ENCODE data around the gene C5orf52. TPM values are rescaled to one million over a fixed set of nuclear protein-coding genes. Genes with fewer than 3 reads are reported as not detected.
"Not testable (repeated sequence)": the region's sequence is repeated elsewhere in the genome, so short reads cannot be mapped to it uniquely, and the experiment has no call there.

The C5orf52 gene
- total RNA-seq, 2 experiments from 2014 or later: not detected

GRCh38 chr5:157709346-157709745 is 38.0 kb downstream of the C5orf52 start:
- ChIA-PET CTCF (no interaction called here), POLR2A (no interaction called here)
- peaks cover 17% of the 10 kb centered on the region for H3K27me3 Mint-ChIP-seq (ENCODE audit: low read depth)
- ATAC-seq (no peak), DNase-seq (no peak)
- no peak overlapping the region for H3K27ac Mint-ChIP-seq
- no peaks in the 10 kb centered on the region for H3K9me3 Mint-ChIP-seq (ENCODE audit: insufficient read depth)
- H3K4me3 Mint-ChIP-seq: no peak overlapping the region
- no peaks in the 10 kb centered on the region for H3K4me1 Mint-ChIP-seq (ENCODE audit: low read depth)
- H3K36me3 Mint-ChIP-seq (ENCODE audit: low read depth): no peaks in the 10 kb centered on the region

GRCh38 chr5:157710431-157710830 is 39.1 kb downstream of the C5orf52 start:
- Mint-ChIP-seq H3K9me3 (ENCODE audit: insufficient read depth) (no peaks in the 10 kb centered on the region), H3K4me3 (no peak overlapping the region), H3K27me3 (ENCODE audit: low read depth) (peaks cover 8% of the 10 kb centered on the region), H3K36me3 (ENCODE audit: low read depth) (no peaks in the 10 kb centered on the region), H3K4me1 (ENCODE audit: low read depth) (no peaks in the 10 kb centered on the region), H3K27ac (no peak overlapping the region)
- ATAC-seq (no peak), DNase-seq (no peak)
- CTCF ChIA-PET: no interaction called here
- POLR2A ChIA-PET: no interaction called here

GRCh38 chr5:157710882-157711281 is 39.5 kb downstream of the C5orf52 start:
- ChIA-PET CTCF (no interaction called here), POLR2A (no interaction called here)
- Mint-ChIP-seq H3K36me3 (ENCODE audit: low read depth) (no peaks in the 10 kb centered on the region), H3K9me3 (ENCODE audit: insufficient read depth) (no peaks in the 10 kb centered on the region), H3K4me3 (no peak overlapping the region), H3K27me3 (ENCODE audit: low read depth) (peaks cover 8% of the 10 kb centered on the region), H3K27ac (no peak overlapping the region), H3K4me1 (ENCODE audit: low read depth) (no peaks in the 10 kb centered on the region)
- DNase-seq (no peak), ATAC-seq (no peak)

- Mint-ChIP-seq H3K4me3 (no peak overlapping the region), H3K9me3 (ENCODE audit: insufficient read depth) (no peaks in the 10 kb centered on the region), H3K27me3 (ENCODE audit: low read depth) (peaks cover 2% of the 10 kb centered on the region), H3K36me3 (ENCODE audit: low read depth) (no peaks in the 10 kb centered on the region), H3K27ac (no peak overlapping the region), H3K4me1 (ENCODE audit: low read depth) (peaks cover 23% of the 10 kb centered on the region)
- ATAC-seq (no peak), DNase-seq (no peak)
- CTCF ChIA-PET: no interaction called here
- POLR2A ChIA-PET: no interaction called here
Observed at GRCh38 chr5:157713830-157714595, 42.7 kb downstream of the C5orf52 start.

GRCh38 chr5:157714596-157714864 is 43.2 kb downstream of the C5orf52 start:
- H3K27ac Mint-ChIP-seq: no peak overlapping the region
- no peak for DNase-seq
- H3K4me1 Mint-ChIP-seq (ENCODE audit: low read depth): peaks cover 23% of the 10 kb centered on the region
- POLR2A ChIA-PET: no interaction called here
- no peak for ATAC-seq
- no peaks in the 10 kb centered on the region for H3K9me3 Mint-ChIP-seq (ENCODE audit: insufficient read depth)
- no peaks in the 10 kb centered on the region for H3K36me3 Mint-ChIP-seq (ENCODE audit: low read depth)
- peaks cover under 1% of the 10 kb centered on the region for H3K27me3 Mint-ChIP-seq (ENCODE audit: low read depth)
- no peak overlapping the region for H3K4me3 Mint-ChIP-seq
- CTCF ChIA-PET: no interaction called here

GRCh38 chr5:157718519-157718918 is 47.2 kb downstream of the C5orf52 start:
- no peaks in the 10 kb centered on the region for H3K9me3 Mint-ChIP-seq (ENCODE audit: insufficient read depth)
- CTCF ChIA-PET: interaction anchor here (0.6 to 4.2 kb wide), 47 partner anchors 10 to 400 kb away, joined by 3 to 49 read pairs (median 4); partner anchors contain the start of genes LSM11 and THG1L
- ATAC-seq: peak; percentile 92
- H3K27ac Mint-ChIP-seq: peak overlapping the region; percentile 66
- DNase-seq: peak; percentile 34
- POLR2A ChIA-PET: interaction anchor here (0.6 to 0.7 kb wide), 2 partner anchors 25 to 385 kb away, joined by 3 read pairs; partner anchors contain the start of gene LSM11
- H3K36me3 Mint-ChIP-seq (ENCODE audit: low read depth): no peaks in the 10 kb centered on the region
- peaks cover 26% of the 10 kb centered on the region for H3K4me1 Mint-ChIP-seq (ENCODE audit: low read depth)
- H3K27me3 Mint-ChIP-seq (ENCODE audit: low read depth): peaks cover under 1% of the 10 kb centered on the region
- no peak overlapping the region for H3K4me3 Mint-ChIP-seq

GRCh38 chr5:157719245-157719644 is 47.9 kb downstream of the C5orf52 start:
- H3K27me3 Mint-ChIP-seq (ENCODE audit: low read depth): peaks cover 6% of the 10 kb centered on the region
- H3K27ac Mint-ChIP-seq: no peak overlapping the region
- ChIA-PET POLR2A (interaction anchor here (0.6 kb wide), 1 partner anchor 324 kb away, joined by 3 read pairs; no protein-coding TSS in a partner anchor), CTCF (interaction anchor here (0.7 to 4.2 kb wide), 33 partner anchors 9 to 401 kb away, joined by 3 to 49 read pairs (median 5); partner anchors contain the start of genes LSM11 and THG1L)
- DNase-seq (no peak), ATAC-seq (no peak)
- H3K9me3 Mint-ChIP-seq (ENCODE audit: insufficient read depth): no peaks in the 10 kb centered on the region
- peaks cover 26% of the 10 kb centered on the region for H3K4me1 Mint-ChIP-seq (ENCODE audit: low read depth)
- no peak overlapping the region for H3K4me3 Mint-ChIP-seq
- H3K36me3 Mint-ChIP-seq (ENCODE audit: low read depth): no peaks in the 10 kb centered on the region

- no peak for DNase-seq
Observed at GRCh38 chr5:157721159-157721558, 49.8 kb downstream of the C5orf52 start.

GRCh38 chr5:157722895-157723294 is 51.6 kb downstream of the C5orf52 start:
- POLR2A ChIA-PET; CTCF ChIA-PET; H3K4me3 Mint-ChIP-seq; DNase-seq; ATAC-seq; H3K27ac Mint-ChIP-seq; H3K9me3 Mint-ChIP-seq (ENCODE audit: insufficient read depth); H3K36me3 Mint-ChIP-seq (ENCODE audit: low read depth); H3K27me3 Mint-ChIP-seq (ENCODE audit: low read depth): not testable (repeated sequence)
- H3K4me1 Mint-ChIP-seq (ENCODE audit: low read depth): peaks cover 14% of the 10 kb centered on the region

More at GRCh38 chr5:157721159-157721558, 49.8 kb downstream of the C5orf52 start:
- Mint-ChIP-seq H3K27me3 (ENCODE audit: low read depth) (peaks cover 6% of the 10 kb centered on the region), H3K4me1 (ENCODE audit: low read depth) (peaks cover 26% of the 10 kb centered on the region), H3K27ac (no peak overlapping the region), H3K4me3 (no peak overlapping the region), H3K36me3 (ENCODE audit: low read depth) (peaks cover 3% of the 10 kb centered on the region), H3K9me3 (ENCODE audit: insufficient read depth) (no peaks in the 10 kb centered on the region)
- ATAC-seq: no peak
- POLR2A ChIA-PET: no interaction called here
- CTCF ChIA-PET: interaction anchor here (0.7 to 1.3 kb wide), 2 partner anchors 22 kb away, joined by 3 to 6 read pairs; partner anchors contain the start of gene LSM11

GRCh38 chr5:157726607-157727006 is 55.3 kb downstream of the C5orf52 start:
- H3K9me3 Mint-ChIP-seq (ENCODE audit: insufficient read depth); H3K4me1 Mint-ChIP-seq (ENCODE audit: low read depth); ATAC-seq; H3K27me3 Mint-ChIP-seq (ENCODE audit: low read depth); DNase-seq; CTCF ChIA-PET; H3K27ac Mint-ChIP-seq; H3K4me3 Mint-ChIP-seq; H3K36me3 Mint-ChIP-seq (ENCODE audit: low read depth); POLR2A ChIA-PET: not testable (repeated sequence)

GRCh38 chr5:157727858-157728257 is 56.5 kb downstream of the C5orf52 start:
- H3K36me3 Mint-ChIP-seq (ENCODE audit: low read depth); ATAC-seq; H3K27me3 Mint-ChIP-seq (ENCODE audit: low read depth); DNase-seq; H3K9me3 Mint-ChIP-seq (ENCODE audit: insufficient read depth); H3K4me3 Mint-ChIP-seq; H3K27ac Mint-ChIP-seq; POLR2A ChIA-PET: not testable (repeated sequence)
- CTCF ChIA-PET: interaction anchor here (1.6 to 5.7 kb wide), 2 partner anchors 9 to 15 kb away, joined by 7 to 85 read pairs; partner anchors contain the start of gene LSM11
- H3K4me1 Mint-ChIP-seq (ENCODE audit: low read depth): peaks cover 17% of the 10 kb centered on the region
